Suprapubic skin (tissue), 4 donors: ENCODE data around the gene SBNO2.

Experiments used
- CTCF ChIP-seq, 2 donors: fragments of 200-600 bp in 1 of 2; fragments of 450-650 bp in 1 of 2; sonication (generic) in 1 of 2; IDR thresholded peaks; one replicate each; pipeline ENCODE4 v1.5.1; 2016 to 2019; ENCODE audit warnings: antibody characterized with exemption in 2 of 2, mild to moderate bottlenecking in 1 of 2, moderate library complexity in 1 of 2
- EP300 ChIP-seq: sonication (generic); formaldehyde crosslinking; IDR thresholded peaks from one replicate; pipeline ENCODE4 v1.6.1; 2017; ENCODE audit warnings: antibody characterized with exemption
- POLR2A ChIP-seq, 2 donors: fragments of 450-650 bp; IDR thresholded peaks; one replicate each; pipeline ENCODE4 v1.6.1; 2017; ENCODE audit warnings: antibody characterized with exemption in 2 of 2, mild to moderate bottlenecking in 2 of 2, moderate library complexity in 2 of 2
- POLR2AphosphoS5 ChIP-seq, 3 donors: sonication (generic); formaldehyde crosslinking; IDR thresholded peaks; one replicate each; pipeline ENCODE4 v1.6.1; 2017; ENCODE audit warnings: antibody characterized with exemption in 3 of 3

- TF ChIP-seq POLR2A (IDR thresholded peaks at IDR 0.05) = no peak
- no peak for TF ChIP-seq CTCF (IDR thresholded peaks at IDR 0.05)
- no peak for TF ChIP-seq POLR2AphosphoS5 (IDR thresholded peaks at IDR 0.05)
- no peak for TF ChIP-seq EP300
Observed at GRCh38 chr19:1130771-1131717, 43.0 kb downstream of the SBNO2 start.
